ENCODE results near the gene BOD1L2.

The BOD1L2 gene

DNA sequence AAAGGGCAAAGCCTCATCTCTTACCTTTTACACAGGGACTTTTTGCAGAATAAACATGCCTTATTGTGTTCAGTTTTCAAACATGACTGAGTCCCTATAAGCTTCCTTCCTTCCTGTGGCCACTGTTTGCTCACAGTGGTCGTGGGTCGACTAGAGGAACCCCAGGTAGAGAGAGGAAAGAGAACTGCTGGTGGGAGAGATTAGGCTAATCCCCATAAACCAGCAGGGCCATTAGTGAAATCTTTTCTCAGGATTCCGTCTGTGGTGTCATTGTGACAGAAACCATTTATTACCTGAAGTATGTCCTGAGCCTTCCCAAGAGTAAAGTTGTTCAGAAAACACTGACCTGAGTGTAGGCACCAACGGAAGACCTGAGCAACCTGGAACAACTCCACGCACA lies 21.3 kb upstream of the BOD1L2 start:
- TF ChIP-seq, protein P1, sequence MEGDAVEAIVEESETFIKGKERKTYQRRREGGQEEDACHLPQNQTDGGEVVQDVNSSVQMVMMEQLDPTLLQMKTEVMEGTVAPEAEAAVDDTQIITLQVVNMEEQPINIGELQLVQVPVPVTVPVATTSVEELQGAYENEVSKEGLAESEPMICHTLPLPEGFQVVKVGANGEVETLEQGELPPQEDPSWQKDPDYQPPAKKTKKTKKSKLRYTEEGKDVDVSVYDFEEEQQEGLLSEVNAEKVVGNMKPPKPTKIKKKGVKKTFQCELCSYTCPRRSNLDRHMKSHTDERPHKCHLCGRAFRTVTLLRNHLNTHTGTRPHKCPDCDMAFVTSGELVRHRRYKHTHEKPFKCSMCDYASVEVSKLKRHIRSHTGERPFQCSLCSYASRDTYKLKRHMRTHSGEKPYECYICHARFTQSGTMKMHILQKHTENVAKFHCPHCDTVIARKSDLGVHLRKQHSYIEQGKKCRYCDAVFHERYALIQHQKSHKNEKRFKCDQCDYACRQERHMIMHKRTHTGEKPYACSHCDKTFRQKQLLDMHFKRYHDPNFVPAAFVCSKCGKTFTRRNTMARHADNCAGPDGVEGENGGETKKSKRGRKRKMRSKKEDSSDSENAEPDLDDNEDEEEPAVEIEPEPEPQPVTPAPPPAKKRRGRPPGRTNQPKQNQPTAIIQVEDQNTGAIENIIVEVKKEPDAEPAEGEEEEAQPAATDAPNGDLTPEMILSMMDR (IDR thresholded peaks at IDR 0.05) = no peak

DNA sequence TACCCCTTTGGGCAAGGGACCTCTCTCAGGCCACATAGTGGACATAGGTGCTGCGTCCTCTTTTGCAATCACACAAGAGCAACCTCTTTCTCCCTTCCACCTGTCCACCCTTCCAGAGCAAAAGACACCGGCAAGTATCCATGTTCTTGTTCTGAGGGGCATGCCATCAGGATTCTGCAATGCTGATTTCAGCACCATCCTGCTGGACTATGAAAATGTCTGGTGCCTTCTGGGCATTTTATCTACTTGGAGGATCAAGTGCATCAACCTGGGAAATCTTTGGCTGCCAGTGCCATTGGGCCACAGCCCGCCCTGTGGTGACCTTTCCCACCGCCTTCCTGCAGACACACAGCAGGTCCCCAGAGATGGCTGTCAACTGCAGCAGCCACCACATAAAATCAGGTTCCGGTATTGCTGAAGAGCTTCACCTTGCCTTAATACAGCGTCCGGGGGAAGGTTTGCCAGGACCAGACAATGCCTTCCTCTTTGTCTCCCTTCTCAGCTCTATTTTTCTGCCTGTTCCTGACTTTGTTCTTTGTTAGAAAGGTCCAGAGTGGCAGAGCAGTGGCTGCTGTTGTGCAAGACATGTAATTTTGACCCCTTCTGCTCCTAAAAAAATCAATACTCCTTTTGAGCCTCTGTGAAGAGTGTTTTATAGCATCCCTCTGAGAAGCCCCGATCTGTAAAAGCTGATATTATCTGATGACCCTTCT lies 18.5 kb upstream of the BOD1L2 start:
- TF ChIP-seq, protein P1 (IDR thresholded peaks at IDR 0.05) = no peak

DNA sequence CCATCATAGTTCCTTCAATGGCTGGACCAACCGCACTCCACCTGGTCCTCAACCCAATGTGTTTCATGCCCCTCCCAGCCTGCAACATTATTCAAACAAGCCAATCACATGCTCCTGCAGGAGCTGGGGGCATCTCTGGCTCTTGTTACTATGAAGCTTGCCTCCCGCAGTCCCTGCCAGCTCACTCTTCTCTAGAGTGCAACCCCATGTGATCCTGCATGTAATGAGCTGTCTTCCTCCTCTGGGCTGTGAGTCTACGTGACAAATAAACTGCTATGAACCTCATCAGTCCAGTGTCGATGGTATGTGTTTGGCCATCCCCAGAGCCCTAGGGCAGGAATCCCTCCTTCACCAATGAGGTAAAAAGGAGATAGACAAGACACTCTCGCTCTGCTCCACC lies 15.8 kb upstream of the BOD1L2 start:
- TF ChIP-seq, protein P1 (IDR thresholded peaks at IDR 0.05) = no peak

DNA sequence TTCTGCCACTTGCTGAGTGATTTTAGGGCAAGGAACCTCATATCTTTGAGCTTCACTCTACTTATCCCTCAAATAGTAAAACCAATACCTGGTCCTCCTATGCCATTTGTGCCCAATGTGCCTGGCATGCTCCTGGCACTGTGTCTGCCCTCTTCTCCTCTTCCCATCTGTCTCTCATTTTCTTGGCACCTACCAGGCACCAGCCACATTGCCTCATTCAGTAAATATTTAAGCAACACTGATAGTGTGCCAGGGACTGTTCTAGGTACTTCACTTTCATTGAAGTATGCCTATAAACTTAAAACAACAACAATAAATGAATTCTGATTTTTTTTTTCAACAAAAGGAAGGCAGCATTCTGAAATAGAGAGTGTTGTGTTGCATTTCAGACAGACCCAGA lies 15.1 kb upstream of the BOD1L2 start:
- TF ChIP-seq, protein P1 (IDR thresholded peaks at IDR 0.05) = no peak

DNA sequence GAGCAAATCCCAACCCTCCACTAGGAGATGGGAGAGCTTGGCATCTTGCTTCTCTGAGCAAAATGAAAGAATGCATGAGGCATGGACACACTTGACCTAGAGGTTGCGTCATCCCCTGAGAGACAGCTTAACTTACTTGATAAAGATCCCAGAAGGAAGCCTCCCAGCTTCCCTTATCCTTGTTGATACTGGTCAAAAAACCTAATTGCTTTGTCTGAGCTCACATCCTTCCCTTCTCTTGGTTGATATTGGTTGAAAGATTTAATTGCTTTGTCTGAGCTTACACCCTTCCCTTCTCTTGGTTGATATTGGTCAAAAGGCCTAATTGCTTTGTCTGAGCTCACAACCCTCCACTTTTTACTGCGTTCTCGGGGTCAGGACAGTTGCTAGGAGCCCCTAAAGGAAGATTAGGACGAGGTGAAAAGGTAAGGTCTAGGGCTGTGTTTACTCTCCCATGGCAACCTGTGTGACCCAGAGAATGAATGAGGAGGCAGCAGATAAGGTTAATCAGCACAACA lies 12.2 kb upstream of the BOD1L2 start:
- TF ChIP-seq, protein P1 (IDR thresholded peaks at IDR 0.05) = no peak

DNA sequence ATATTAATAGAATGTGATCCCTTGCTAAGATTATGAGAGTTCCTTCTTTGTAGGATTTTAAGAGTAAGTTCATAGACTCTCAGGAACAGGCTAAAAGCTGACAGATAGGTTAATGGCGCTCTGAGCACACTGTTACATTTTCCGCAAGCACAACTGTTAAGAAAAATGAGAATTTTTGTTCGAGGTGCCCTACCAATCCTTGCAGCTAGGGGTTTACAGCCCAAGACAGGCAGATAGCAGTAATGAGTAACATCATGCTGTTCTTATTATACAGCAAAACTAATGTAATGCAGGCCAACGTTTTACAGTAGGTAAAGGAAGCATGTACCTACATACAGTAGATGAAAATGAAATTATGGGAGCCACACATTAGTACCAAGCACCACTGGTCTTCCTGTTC lies 11.2 kb upstream of the BOD1L2 start:
- TF ChIP-seq, protein P1 (IDR thresholded peaks at IDR 0.05) = no peak

DNA sequence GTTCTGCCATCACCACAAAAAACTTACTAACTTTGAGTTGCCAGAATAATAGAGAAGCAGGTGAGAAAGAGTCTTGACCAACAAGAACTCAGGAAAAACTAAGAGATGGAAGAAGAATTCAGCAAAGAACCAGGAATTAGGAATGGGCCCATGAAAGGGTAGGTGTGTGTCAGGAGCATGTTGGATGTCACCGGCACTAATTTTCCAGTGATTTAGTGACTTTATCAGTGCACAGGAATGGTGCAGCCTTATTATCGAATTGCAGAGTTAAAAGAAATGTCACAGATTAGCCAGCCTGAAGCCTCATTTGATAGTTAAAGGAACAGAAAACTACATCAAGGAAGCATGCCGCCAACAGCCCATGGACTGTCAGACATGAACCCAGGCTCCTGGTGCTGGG lies 9.0 kb upstream of the BOD1L2 start:
- TF ChIP-seq, protein P1 (IDR thresholded peaks at IDR 0.05) = no peak

All from LNCAP (cell line).